HepG2 (cell line): ENCODE results near the gene NUP85.

Experiments
- CBFB ChIP-seq: sonication (generic); formaldehyde crosslinking; IDR thresholded peaks from 2 replicates; pipeline ENCODE4 v1.4.0; 2020; ENCODE audit warnings: missing genetic modification reagents
- CREB1 ChIP-seq, 2 experiments: fragments of 450-650 bp in 1 of 2; IDR thresholded peaks; 2 replicates each; pipeline ENCODE4 v1.6.1; 2016 to 2017; ENCODE audit warnings: control low read depth in 1 of 2, mild to moderate bottlenecking in 1 of 2, missing compliant biosample characterization in 1 of 2, missing genetic modification characterization in 1 of 2
- GABPA ChIP-seq, 2 experiments: IDR thresholded peaks; 2 replicates each; pipeline ENCODE4 v1.6.1; 2011 to 2016; ENCODE audit warnings: low read depth in 2 of 2, low read length in 1 of 2, missing biosample characterization in 1 of 2, missing genetic modification characterization in 1 of 2
- NAIF1 ChIP-seq: sonication (generic); formaldehyde crosslinking; IDR thresholded peaks from 2 replicates; pipeline ENCODE4 v1.5.0; 2020; ENCODE audit warnings: mild to moderate bottlenecking, missing genetic modification reagents, borderline replicate concordance
- POLR2AphosphoS5 ChIP-seq: IDR thresholded peaks from 2 replicates; pipeline ENCODE4 v1.6.1; 2012; ENCODE audit warnings: low read depth, low read length
- RCOR2 ChIP-seq: IDR thresholded peaks from 2 replicates; pipeline ENCODE4 v1.6.1; 2016; ENCODE audit warnings: missing biosample characterization, missing genetic modification reagents
- SRSF1 ChIP-seq: fragments of 200-400 bp; formaldehyde crosslinking; optimal IDR thresholded peaks from 2 replicates; pipeline ENCODE3; 2017; ENCODE audit warnings: mild to moderate bottlenecking, low read depth, low read length, moderate library complexity
- ZNF121 ChIP-seq: sonication (generic); formaldehyde crosslinking; IDR thresholded peaks from 2 replicates; pipeline ENCODE4 v1.5.0; 2020; ENCODE audit warnings: mild to moderate bottlenecking, missing genetic modification reagents
- ZNF703 ChIP-seq: sonication (generic); formaldehyde crosslinking; IDR thresholded peaks from 2 replicates; pipeline ENCODE4 v1.5.1; 2020; ENCODE audit warnings: missing genetic modification reagents, mild to moderate bottlenecking, moderate library complexity, borderline replicate concordance
- TF ChIP-seq, protein P1 (sequence below): sonication (generic); formaldehyde crosslinking; IDR thresholded peaks from 2 replicates; pipeline ENCODE4 v1.4.0; 2020; ENCODE audit warnings: missing genetic modification reagents
- TF ChIP-seq, protein P2 (sequence below): sonication (generic); formaldehyde crosslinking; conservative IDR thresholded peaks from 2 replicates; pipeline ENCODE4 v1.4.0; 2020; ENCODE audit warnings: missing genetic modification reagents
- TF ChIP-seq, protein P3 (sequence below): fragments of 450-650 bp; IDR thresholded peaks from 2 replicates; pipeline ENCODE4 v1.6.1; 2017; ENCODE audit warnings: mild to moderate bottlenecking
- TF ChIP-seq, protein P4 (sequence below): sonication (generic); formaldehyde crosslinking; IDR thresholded peaks from 2 replicates; pipeline ENCODE4 v1.5.0; 2020; ENCODE audit warnings: mild to moderate bottlenecking, missing genetic modification reagents, moderate library complexity

DNA sequence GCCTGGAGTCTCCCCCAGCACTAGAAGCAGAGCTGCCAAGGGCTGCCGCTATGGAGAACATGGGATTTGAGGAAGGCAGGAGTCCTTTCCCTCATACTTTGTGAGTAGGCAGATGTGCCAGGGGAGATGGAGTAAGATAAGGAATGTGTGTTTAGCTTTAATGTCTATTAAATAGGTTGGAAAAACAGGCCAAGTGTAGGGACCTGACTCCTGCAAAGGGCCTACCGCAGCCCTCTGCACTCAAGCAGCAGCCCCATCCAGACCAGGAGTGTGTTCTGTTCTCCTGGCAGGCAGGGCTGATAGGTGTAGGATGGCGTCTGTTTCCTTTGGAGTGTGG, 67.3 kb downstream of the NUP85 start:
- no peak for TF ChIP-seq GABPA (IDR thresholded peaks at IDR 0.05; ENCODE audit: low read depth, low read length)
- no peak for TF ChIP-seq GABPA (CRISPR knock-in tag; IDR thresholded peaks at IDR 0.05; ENCODE audit: low read depth)
- no peak for TF ChIP-seq RCOR2
- TF ChIP-seq SRSF1, result no peak
- TF ChIP-seq ZNF703 (CRISPR knock-in tag), result no peak
- TF ChIP-seq, protein P1, sequence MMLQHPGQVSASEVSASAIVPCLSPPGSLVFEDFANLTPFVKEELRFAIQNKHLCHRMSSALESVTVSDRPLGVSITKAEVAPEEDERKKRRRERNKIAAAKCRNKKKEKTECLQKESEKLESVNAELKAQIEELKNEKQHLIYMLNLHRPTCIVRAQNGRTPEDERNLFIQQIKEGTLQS (CRISPR knock-in tag), result no peak
- no peak for TF ChIP-seq CREB1 (IDR thresholded peaks at IDR 0.05)
- TF ChIP-seq CREB1 (CRISPR knock-in tag; IDR thresholded peaks at IDR 0.05), result no peak
- TF ChIP-seq, protein P2, sequence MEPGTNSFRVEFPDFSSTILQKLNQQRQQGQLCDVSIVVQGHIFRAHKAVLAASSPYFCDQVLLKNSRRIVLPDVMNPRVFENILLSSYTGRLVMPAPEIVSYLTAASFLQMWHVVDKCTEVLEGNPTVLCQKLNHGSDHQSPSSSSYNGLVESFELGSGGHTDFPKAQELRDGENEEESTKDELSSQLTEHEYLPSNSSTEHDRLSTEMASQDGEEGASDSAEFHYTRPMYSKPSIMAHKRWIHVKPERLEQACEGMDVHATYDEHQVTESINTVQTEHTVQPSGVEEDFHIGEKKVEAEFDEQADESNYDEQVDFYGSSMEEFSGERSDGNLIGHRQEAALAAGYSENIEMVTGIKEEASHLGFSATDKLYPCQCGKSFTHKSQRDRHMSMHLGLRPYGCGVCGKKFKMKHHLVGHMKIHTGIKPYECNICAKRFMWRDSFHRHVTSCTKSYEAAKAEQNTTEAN (CRISPR knock-in tag), result no peak
- TF ChIP-seq, protein P3, sequence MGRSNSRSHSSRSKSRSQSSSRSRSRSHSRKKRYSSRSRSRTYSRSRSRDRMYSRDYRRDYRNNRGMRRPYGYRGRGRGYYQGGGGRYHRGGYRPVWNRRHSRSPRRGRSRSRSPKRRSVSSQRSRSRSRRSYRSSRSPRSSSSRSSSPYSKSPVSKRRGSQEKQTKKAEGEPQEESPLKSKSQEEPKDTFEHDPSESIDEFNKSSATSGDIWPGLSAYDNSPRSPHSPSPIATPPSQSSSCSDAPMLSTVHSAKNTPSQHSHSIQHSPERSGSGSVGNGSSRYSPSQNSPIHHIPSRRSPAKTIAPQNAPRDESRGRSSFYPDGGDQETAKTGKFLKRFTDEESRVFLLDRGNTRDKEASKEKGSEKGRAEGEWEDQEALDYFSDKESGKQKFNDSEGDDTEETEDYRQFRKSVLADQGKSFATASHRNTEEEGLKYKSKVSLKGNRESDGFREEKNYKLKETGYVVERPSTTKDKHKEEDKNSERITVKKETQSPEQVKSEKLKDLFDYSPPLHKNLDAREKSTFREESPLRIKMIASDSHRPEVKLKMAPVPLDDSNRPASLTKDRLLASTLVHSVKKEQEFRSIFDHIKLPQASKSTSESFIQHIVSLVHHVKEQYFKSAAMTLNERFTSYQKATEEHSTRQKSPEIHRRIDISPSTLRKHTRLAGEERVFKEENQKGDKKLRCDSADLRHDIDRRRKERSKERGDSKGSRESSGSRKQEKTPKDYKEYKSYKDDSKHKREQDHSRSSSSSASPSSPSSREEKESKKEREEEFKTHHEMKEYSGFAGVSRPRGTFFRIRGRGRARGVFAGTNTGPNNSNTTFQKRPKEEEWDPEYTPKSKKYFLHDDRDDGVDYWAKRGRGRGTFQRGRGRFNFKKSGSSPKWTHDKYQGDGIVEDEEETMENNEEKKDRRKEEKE, result no peak
- TF ChIP-seq NAIF1 (CRISPR knock-in tag), result no peak
- no peak for TF ChIP-seq ZNF121 (CRISPR knock-in tag)
- TF ChIP-seq, protein P4, sequence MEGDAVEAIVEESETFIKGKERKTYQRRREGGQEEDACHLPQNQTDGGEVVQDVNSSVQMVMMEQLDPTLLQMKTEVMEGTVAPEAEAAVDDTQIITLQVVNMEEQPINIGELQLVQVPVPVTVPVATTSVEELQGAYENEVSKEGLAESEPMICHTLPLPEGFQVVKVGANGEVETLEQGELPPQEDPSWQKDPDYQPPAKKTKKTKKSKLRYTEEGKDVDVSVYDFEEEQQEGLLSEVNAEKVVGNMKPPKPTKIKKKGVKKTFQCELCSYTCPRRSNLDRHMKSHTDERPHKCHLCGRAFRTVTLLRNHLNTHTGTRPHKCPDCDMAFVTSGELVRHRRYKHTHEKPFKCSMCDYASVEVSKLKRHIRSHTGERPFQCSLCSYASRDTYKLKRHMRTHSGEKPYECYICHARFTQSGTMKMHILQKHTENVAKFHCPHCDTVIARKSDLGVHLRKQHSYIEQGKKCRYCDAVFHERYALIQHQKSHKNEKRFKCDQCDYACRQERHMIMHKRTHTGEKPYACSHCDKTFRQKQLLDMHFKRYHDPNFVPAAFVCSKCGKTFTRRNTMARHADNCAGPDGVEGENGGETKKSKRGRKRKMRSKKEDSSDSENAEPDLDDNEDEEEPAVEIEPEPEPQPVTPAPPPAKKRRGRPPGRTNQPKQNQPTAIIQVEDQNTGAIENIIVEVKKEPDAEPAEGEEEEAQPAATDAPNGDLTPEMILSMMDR (CRISPR knock-in tag), result no peak
- TF ChIP-seq CBFB (CRISPR knock-in tag), result peak; percentile 25; the same call in 1 of the 2 replicates
- no peak for TF ChIP-seq POLR2AphosphoS5
